NCI-H345 (cell line): Measurements from ENCODE around the gene KIF5C.

Experiments used
- DNase-seq: peaks from one replicate; lab custom pipeline; 2025; lab: John Stamatoyannopoulos, UW

KIF5C gene

DNA sequence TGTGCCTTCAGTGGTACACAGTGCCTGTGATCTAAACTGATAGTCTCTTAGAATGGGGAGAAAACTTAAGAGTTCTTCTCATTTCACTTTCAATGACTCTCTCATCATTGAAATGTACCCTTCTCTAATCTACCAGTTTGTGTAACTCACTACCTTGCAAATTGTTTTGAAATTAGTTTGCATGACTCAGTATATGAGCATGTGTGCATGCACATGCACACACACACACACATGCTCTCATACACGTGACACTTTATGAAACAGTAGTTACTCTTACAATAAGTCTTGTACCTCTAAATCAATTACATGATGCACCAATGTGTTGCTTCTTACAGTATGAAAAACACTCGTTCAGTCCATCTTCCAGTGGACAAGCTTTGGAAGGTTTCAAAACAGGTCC lies 174.1 kb downstream of the KIF5C start:
- DNase-seq, result no peak

DNA sequence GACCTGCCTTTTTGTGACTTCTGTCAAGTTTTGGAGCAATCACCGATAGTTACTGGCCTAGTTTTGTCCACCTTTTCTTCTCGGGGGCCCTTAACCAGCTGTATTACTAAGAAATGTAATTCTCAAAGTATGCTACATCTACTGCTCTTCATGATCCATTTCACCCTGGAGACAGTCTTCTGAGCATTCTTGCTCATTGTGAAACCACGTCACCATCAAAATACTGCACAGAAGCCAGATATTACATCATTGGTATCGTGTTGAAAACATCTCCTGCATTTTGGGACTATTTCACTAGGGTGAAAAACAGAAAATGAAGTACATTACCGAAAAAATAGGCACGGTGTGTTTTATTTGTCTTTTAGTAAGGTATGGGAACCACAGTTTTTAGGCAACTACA lies 175.2 kb downstream of the KIF5C start:
- no peak for DNase-seq

DNA sequence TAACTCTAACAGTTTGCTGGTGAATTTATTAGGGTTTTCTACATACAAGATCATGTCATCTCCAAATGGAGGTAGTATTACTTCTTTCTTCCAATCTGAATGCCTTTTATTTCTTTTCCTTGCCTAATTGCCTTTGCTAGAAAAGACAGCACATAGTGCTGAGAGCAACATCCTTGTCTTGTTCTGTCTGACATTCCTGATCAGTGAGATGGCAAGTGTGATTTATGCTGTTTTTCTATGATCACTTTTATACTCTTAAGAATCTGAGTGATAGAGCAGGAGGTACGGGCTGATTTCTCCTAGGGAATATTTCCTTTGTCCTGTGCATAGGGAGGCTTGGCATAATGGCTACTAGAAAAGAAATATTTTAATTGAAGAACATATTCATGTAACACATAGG lies 180.7 kb downstream of the KIF5C start:
- DNase-seq, result no peak

DNA sequence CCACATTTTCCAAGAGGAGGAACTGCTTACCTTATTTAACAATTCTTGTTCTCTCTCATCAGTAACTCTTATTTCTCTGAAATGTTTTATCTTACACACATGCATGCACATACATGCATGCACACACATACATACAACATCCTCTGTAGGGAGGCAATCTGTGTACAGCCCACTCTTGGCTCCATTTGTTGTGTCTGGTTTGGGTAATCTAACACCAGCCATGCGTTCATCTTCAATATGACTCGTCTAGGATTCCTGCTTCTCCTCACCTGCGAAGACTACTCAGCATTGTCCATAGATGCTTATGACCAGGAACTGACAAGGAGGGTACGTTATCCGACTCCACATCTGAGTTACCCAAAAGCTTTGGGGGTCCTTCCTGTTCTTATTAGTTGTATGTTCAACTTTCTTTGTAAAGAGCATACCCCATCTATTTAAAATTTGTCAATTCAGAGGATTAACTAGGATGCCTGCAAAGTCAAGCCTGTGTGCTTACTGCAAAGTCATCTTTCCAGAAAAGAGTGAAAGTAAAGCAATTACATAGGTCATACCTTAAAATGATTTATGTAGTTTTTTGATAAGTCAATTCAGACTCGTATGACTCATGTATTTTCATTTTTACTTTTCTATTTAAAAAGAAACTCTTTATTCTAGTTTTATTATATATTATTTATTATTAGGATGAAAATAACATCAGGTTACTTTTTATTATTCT lies 181.7 kb downstream of the KIF5C start:
- DNase-seq, result no peak

DNA sequence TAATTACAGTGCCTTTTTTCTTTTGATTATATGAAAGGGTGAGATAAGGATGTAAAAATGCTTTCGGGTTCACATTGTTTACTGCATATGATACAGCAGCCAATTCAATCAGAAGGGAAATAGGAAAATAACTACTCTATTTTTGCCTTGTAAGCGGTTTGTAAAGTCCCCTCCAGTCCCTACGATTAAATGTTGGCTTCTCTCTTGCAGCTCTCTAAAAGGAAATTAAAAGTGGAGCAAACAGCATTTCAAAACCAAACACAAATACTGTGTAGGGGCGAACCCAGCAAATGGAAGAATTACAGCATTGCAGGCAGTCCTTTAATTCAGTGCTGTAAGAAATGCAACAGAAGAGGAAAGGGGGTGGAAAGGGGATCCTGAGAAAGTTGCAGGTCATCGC lies 182.4 kb downstream of the KIF5C start:
- DNase-seq, result no peak

DNA sequence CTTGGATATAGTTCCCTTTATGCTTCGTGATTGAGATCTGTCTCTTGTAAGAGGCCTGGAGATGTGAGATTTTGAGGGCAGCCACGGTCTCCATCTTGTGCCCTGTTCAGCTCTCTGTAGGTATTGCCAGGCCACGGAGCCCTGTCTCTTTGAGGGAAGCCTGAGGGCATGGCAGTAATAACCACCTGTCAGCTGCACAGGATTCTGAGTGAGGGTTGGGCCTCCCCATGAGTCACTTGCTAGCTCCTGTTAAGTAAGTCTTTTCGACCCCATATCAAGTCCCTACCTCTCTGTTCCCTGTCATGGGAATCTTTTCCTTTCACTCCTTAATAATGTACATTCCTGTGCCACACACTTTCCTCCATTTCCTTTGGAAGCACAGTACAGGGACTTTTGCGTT lies 183.9 kb downstream of the KIF5C start:
- DNase-seq, result no peak

DNA sequence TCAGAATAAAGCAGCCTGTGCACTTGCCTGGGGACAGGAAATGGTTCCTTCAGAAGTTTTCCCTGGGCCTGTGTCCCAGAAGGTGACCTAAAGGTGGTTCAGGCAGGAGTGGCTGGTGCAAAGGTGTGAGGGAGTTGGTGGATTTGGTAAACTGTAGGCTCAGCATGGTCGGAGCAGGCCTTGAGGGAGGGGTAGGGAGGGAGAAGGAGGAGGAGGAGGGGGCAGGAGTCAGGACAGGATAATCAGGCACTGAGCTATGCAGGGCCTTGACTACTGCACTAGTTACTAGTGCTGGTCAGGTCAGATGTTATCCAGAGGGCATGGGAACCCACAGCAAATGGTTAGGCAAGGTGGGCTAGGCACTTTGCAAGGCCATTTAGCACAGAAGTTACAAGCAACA lies 184.8 kb downstream of the KIF5C start:
- no peak for DNase-seq

DNA sequence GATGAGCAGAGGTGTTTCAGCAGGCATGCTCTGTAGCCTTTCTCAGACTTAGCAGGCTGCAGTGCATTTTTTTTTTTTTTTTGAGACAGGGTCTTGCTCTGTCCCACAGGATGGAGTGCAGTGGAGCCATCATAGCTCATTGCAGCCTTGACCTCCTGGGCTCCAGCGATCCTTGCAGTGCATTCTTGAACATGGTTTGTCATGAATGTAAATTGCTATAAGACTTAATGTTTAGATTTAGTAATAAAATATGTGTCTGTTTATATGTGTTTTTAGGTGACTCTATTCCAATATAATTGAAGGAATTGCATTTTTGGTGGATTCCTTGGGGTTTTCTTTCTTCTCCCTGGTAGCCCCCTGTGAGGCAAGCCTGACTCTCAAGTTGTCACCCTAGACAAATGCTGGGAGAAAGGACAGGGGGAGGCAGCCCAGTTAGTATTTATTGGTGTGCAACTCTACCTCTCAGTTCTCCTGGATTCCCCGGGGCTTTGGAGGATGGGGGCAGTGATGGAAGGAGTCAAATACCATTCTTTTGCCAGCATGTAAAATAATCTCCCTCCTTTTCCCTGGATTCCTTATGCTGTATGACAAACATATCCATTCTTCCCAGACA lies 186.2 kb downstream of the KIF5C start:
- no peak for DNase-seq

DNA sequence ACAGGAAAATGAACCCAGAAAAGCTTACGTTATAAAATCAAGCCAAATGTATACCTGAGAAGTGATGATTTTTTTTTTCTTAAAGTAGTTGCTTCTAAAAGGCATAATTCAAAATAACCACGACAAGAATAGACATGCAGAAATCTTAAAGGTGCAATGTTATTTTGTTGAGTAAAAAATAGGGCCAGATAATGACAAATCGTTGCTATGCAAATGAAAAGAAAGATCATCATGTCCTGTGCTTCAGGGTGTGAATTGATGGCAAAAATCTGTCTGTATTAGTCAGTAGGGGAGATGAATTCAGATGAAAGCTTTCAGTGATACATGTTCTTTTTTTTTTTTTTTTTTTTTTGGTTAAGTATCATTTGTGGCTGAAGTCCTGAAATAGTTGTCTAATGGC lies 187.5 kb downstream of the KIF5C start:
- no peak for DNase-seq

DNA sequence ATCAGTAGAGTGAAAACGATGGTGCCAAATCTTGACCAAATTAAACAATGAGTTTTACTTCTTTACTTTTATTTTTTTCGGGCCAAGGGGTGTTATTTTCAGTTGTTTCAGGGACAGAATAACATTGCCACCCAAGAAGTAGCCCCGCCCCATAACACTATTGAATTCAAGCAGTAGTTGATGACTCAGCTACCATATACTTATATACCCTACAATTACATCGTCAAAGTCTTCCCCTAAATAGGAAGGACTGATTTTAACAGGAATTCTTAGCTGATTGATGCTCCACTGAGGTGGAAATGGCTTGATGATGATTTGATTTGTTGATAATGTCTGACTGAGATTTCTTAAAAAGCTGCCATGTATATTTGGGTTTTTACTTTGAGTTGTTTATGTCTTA lies 188.2 kb downstream of the KIF5C start:
- DNase-seq, result no peak

DNA sequence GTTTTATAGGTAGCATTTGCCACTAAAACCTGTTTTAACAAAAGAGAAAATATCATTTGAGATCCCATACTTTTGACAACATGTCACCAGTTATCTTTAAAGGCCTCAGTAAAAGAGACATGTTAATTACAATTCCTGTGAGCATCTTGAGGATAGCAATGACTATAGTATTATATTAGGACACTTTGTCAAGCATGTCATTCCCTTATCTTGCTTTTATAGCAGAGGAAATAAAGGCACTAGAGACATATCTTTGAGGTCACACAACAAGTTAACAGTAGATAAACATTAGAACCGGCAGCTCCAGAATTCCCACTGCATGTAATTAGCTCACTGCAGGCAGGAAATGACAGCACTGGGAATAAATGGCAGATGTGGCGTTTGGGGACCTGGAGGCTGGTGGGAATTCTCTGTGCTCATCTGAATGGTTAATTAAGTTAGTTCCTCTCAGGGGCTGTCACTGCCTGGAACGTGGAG lies 189.4 kb downstream of the KIF5C start:
- DNase-seq, result no peak

DNA sequence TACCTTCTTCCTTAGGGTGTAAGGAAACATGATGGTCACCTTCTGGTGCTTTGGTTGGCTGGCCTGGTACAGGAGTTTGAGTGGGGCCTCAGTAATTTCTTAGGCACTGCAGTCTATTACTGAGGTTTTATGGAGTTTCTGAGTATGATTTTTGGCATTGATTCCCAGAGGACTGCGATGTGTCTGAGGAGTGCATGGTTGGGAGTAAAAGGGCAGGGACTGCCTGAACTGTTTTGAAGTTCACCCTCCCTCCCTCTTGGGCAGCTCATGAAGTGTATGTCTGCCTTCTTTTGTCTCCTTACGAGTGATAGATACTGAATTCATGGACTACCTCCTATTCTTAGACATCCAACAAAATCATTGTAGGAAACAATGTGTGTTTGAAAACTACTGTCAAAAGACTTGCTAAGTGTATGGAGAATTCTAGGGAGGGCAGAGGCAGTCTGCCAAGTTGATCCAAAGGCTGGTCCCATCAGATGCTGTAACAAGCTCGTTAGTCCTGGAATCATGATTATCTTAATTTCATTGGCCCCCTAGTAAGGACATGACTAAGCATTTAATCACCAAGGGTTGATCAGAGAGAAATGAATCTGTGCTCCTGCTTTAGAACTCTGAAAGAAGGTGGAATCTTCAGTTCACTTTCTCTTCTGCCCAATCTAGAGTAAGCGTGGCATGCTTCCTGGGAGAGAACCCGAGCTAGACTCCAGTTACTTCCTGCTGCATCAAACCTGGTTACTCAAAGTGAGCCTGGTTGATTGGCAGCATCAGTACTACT lies 190.0 kb downstream of the KIF5C start:
- DNase-seq, result no peak

DNA sequence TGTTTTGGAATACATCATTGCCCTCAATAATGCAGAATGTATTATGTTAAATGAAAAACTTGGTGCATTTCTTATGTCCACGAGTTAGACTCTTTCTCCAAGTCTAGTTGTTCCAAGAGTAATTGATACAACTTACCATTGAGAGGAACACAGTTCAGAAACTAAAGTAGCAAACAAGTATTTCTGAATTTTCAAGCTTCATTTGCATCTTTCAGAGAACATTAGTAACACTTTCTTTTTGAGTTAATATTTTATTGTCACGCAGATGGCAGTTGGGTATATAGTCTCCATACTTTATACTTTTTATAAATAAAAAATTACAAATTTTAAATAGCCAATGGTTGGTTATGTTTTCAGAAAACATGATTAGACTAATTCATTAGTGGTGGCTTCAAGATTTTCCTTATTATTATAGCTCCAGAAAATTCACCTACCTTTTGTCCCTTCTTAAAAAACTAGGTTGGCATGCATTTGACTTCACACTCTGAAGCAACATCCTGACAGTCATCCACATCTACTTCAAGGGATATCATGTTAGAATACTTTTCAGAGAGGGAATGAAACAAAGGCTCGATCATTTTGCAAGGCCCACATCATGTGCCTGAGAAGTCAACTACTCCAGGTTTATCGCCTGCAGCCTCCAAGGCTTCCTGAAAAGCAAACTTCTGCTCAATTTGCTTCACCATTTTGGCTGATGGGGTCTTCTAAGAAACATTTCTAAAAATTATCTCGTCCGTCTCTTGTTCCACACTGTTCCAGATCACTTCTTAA lies 193.4 kb downstream of the KIF5C start:
- DNase-seq, result no peak

DNA sequence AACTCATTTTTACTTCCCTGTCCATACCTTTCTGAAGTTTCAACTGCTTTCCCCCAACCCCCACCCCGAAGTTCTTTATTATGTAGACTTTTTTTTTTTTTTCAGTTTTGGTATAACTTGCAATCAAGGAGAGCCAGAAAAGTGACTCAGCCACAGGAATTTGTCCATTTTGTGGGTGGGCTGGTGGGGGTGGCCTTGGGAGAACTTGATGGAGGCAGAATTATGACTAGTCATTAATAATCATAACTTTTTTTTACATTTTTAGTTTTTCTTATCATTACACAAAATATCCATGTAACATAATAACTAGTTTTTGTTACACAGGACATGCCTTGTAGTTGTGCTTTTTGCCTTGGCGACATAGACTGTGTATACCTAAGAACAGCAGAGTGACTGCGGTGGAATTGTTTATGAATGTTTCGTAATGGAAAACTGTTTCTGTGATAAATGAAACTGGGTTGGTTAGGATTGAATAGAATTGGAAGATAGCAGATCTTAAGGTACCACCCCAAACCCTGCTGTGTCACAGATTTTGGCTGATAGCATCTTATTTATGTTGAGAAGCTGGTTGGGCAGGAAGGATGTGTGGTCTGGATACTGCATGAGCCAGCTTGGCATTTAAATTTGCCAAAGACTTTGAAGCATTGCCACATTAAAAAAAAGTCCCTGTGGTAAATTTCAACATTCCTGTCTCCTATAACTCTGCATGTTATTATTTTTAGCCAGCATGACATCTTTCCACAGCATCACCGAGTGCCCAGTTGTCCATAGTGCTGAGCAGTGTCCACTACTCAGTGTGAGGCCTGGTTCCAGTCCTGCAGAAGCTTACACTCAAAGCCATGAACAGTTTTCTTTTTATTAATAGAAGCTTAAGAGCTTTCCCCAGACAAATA lies 194.2 kb downstream of the KIF5C start:
- no peak for DNase-seq

DNA sequence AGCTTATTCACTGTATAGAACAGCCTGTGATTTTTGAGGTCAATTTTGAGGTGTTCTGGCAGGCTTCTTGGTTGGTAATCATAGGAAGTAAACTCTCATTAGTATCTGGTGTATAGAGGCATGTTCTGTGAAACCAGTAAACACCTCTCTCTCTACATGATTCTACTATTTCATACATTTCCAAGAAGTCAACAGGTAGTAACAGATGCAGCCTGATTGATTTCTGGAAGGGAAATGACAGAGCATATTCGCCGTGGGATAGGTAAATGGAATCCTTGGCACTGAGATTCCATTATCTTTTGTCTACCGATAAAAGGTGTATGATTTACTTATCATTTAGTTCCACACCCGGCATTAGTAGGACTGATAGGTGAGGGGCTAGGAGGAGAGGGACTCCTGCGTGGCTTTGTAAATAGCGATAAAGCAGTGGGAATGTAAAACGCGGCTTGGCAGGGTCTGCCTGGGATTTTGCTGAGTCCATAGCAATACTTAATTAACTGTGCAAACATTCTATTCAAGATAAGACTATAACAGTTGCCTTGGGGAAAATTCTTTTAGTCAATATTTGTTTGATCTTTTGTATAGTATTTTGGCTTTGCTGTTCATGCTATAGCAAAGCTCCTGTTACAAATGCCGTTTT lies 195.8 kb downstream of the KIF5C start:
- DNase-seq, result peak; percentile 20

DNA sequence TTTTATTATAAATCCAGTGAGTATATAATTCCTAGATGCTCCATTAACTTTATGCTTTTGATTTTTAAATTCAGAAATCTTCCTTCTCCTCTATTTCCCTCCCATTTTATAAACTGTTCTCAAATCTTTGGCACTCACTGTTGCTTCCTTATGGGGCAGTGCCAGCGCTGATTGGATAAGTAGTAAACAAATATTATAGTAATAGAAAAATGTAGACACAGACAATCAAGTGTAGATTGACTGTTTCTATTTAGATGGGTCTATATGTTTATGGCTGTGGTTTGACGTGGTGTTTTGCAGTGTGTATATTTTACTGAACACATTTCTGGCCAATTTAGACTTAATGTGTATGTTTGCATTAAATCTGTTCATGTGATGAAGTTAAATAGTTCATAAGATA lies 200.1 kb downstream of the KIF5C start:
- DNase-seq, result no peak

DNA sequence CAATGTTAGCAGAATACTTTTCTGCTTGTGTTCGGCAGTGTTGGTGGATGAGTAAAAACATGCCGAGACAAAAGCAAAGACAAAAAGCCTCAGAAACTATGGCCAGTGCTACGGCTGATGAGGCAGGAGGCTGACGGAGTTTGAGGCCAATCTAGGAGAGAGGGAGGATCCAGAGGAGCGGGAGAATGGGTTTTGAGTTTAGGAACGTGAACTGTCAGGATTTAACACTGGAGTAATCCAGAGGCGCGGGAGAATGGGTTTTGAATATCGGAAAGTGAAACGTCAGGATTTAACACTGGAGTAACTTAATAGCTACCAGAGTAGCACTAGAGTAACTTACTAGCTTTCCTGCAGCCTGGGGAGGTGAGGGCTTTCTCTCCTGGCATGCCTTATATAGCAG lies 200.8 kb downstream of the KIF5C start:
- DNase-seq, result no peak
